Stimulated activated naive CD8-positive, alpha-beta T cell treated with anti-CD3 and anti-CD28 coated beads, Interleukin-15, Interleukin-2, amounts not matched to agents 100 U/mL and 50 U/mL, for 24 hours (primary cell): ENCODE data around the gene MRGPRE.

Experiments
- ATAC-seq: fragments of 150-1000 bp; cut with Tn5 transposase; one replicate; pipeline ENCODE4 v1.10.0; 2021
- DNase-seq: peaks from one replicate; pipeline ENCODE4 v3.0.0; 2021

The MRGPRE gene

GRCh38 chr11:3196161-3197043 lies 35.8 kb downstream of the MRGPRE start:
- no peak for DNase-seq
- no peak for ATAC-seq

DNA sequence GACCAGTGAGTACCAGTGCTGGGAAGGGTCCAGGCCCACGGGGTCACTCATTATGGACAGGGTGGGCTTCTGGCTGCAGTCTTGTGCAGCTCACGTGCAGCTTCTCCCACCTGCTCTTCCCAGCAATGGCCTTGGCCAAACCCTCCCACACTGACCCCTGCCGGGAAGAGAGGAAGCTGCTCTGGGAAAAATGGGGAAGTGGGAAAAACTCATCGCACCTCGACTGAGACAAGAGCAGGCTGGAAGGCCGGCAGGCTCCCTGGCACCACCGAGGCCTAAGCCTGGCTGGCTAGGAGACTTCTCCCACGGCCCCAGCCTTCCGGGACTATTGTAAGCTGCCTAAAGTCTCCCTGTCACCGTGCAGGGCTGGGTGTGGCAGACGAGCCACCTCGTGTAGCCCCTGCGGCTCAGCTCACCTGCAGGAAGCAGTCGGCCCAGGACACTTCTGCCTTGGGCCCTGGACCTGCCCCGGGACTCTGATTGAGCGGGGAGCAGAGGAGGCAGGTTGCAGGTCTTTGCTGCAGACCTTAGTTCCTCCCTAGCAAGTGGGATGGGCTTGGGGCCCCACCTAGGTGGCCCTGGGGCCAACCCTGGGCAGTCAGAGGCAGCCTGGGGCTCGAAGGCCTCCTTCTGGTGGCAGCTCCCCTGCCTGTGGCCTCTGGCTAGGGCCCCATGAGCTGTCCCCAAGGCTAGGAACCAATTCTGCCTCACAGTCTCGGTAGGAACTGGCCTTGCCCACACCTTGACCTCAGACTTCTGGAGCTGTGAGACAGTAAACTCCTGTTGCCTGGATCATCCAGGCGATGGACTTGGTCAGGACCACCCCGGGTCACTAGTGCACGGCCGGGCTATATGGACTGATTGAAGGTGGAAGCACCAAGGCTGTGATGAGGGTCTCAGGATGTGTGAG lies 36.7 kb downstream of the MRGPRE start:
- ATAC-seq, result no peak

GRCh38 chr11:3194016-3194816 lies 38.0 kb downstream of the MRGPRE start:
- DNase-seq (no peak), ATAC-seq (no peak)

More for the DNA sequence above, 36.7 kb downstream of the MRGPRE start:
- no peak for DNase-seq

- ATAC-seq, result no peak
- DNase-seq, result no peak
Measured at GRCh38 chr11:3193373-3194015, 38.7 kb downstream of the MRGPRE start.

DNA sequence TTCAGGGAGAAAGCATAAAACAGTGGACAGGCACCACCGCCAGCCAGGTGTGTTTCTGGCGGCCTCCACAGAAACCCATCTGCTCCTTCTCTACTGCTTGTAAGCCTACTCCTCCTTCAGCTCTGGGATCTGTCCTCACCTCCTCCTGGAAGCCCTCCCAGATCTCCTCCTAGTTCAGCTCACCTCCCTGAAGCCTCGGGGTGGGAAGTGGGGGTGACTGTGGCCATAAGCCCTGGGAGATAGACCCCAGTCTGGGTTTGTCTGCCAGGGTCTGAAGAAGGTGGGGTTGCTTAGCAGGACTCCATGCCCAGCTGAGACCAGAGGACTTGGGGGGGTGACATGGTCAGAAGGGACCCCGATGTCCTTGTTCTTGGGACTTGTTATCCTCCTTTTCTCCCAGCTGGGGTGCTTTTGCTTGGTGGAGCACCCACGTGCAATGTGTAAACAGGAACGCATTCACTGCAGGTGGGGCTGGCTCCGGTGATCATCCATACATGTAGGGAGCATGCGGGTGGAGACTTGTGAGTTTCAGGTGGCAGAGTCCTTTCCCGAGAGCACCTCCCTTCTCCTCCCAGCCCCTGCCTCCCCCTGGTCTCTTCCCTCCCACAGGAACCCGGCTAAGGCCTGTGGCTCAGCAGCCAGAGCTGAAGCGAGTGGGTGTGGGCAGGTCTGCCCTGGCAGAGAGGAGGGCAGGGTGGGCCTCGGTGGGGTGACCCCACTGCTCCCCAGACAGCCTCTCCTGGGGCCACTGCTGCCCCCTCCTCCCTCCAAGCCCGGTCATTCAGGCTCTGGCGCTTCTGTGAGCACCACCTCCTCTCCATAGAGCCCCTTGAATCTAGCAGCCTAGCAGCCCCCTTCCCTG lies 39.5 kb downstream of the MRGPRE start:
- DNase-seq (no peak), ATAC-seq (no peak)

GRCh38 chr11:3191586-3192324 lies 40.5 kb downstream of the MRGPRE start:
- ATAC-seq, result no peak
- DNase-seq, result no peak

DNA sequence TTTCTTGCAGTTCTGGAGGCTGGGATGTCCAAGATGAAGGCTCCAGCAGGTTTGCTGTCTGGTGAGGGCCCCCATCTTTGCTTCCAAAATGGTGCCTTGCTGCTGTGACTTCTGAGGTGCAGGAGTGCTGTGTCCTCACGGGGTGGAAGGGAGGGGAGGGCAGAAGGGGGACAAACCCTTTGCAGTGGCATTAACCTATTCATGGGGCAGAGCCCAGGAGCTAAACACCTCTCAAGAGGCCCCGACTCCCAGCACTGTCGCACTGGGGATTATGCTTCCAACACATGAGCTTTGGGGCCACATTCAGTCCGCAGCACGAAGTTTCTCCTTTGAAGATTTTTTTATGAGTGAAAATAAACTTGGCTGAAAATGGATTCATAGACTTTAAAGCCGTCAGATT lies 41.6 kb downstream of the MRGPRE start:
- DNase-seq (no peak), ATAC-seq (no peak)

GRCh38 chr11:3189886-3190583 lies 42.2 kb downstream of the MRGPRE start:
- no peak for ATAC-seq
- DNase-seq, result no peak

GRCh38 chr11:3189196-3189843 lies 42.9 kb downstream of the MRGPRE start:
- DNase-seq (no peak), ATAC-seq (no peak)

DNA sequence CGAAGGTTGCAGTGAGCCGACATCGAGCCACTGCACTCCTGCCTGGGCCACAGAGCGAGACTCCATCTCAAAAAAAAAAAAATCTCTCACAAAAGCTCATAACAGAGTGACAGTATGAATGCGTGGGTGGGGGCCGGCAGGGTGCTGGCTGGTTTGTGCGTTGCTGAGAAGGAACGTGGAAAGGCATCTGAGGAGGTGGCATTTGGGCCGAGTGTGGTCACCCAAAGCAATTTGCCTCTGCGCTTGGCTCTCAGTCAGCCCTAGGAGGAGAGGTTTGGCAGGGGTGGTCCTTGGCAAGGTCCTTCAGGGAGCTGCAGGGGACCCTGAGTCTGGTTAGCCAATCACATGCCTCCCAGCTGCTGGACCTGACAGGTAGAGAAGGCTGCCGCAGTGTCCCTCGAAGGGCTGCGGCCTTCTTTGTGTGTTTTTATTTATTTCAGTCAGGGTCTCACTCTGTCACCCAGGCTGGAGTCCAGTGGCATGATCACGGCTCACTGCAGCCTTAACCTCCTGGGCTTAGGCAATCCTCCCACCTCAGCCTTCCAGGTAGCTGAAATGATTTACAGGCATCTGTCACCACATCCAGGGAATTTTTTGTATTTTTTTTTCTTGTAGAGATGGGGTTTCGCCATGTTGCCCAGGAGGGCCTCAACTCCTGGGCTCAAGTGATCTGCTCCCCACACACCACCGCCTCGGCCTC lies 43.6 kb downstream of the MRGPRE start:
- DNase-seq (no peak), ATAC-seq (no peak)

DNA sequence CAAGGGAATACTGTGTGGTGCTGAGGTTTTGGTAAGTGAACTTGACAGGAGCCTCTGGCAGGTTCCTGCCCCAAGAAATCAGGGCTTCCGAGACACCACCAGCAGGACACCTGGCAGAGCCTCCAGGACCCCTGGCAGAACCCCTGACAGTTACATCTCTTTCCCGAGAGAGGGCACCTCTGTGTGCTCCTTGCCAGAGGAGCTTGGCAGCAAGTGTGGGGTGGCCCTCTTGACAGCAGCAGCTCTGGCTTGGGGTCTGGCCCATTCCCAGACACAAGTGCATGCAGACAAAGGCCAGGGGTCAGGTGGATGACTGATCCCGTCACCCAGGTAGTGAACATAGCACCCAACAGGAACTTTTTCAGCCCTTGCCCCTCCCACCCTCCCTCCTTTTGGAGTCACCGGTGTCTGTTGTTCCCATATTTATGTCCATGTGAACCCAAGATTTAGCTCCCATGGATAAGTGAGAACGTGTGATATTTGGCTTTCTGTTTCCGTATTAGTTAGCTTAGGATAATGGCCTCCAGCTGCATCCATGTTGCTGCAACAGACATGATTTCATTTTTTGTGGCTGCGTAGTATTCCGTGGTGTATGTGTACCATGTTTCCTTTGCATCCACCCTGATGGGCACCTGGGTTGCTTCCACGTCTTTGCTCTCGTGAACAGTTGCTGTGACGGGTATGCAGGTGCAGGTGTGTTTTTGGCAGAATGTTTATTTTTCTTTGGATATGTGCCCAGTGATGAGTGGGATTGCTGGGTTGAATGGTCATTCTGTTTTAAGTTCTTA lies 45.9 kb downstream of the MRGPRE start:
- ATAC-seq (no peak), DNase-seq (no peak)

- ATAC-seq (no peak), DNase-seq (no peak)
Measured at GRCh38 chr11:3184732-3185347, 47.4 kb downstream of the MRGPRE start.

DNA sequence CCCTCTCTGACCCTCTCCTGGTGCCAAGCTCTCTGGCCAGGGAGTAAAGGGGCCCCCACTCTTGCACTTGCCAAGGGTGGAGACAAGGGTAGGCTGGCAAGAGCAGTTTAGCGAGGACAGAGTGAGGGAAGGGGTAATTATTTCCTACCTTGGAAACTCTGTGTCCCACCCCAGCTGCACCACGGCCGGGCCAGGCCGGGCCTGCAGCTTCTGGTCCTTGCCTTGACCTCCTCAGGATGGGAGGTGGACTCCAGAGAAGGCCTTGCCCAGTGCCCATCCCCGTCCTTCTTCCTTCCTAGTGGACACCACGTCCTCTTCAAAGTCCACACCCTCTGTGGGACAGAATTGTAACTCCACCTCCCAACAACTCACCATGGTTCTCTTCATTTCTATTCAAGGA lies 48.7 kb downstream of the MRGPRE start:
- ATAC-seq (no peak), DNase-seq (no peak)

- no peak for DNase-seq
- ATAC-seq, result no peak
Measured at GRCh38 chr11:3182462-3182852, 49.8 kb downstream of the MRGPRE start.

DNA sequence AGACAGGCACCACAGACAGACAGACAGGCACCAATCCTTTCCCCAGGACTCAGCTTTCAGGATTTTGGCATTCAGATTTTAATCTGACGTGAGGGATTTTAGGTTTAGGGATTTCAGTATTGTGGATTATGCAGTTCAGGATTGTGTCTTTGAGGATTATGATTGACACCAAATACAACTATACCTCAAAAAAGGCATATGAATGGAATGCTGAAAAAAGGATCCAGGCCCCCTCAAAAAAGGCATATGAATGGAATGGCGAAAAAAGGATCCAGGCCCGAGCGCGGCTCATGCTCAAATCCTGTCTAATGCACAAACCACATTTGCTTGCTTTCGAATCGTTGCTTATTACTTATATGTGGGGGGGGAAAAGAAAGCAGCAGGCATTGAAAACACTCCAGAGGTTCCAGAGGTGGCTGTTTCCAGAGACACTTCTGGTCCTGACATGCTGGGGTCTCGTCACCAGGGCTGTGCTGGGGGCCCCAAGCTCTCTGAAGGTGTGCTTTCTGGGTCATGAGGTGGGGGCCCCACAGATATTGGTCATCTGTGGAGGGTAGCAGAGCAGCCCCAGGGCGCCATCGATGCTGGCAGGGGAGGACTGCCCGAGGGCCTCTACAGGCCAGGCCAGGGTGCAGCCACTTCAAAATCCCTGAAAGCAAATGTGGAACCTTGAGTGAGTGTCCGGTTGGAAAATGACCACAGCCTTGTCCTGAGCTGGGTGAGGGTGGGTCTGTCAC lies 50.3 kb downstream of the MRGPRE start:
- ATAC-seq, result no peak
- no peak for DNase-seq

GRCh38 chr11:3180869-3181268 lies 51.3 kb downstream of the MRGPRE start:
- DNase-seq, result no peak
- ATAC-seq, result no peak
